H1 (cell line): Measurements from ENCODE around the gene F10. TPM values are rescaled to one million over a fixed set of nuclear protein-coding genes. Genes with fewer than 3 reads are reported as not detected.

ENCODE experiments used
- CTCF ChIA-PET: fragments of 300-600 bp; sonication (Branson Sonifier 250); formaldehyde crosslinking; loops from one replicate; lab custom pipeline; 2021; ENCODE audit not compliant: partially characterized antibody; lab: Charles Lee
- POLR2A ChIA-PET: fragments of 300-600 bp; sonication (Branson Sonifier 250); formaldehyde crosslinking; loops from one replicate; lab custom pipeline; 2021; ENCODE audit warnings: inconsistent platforms; ENCODE audit not compliant: partially characterized antibody; lab: Charles Lee
- DNase-seq, 2 experiments: peaks; one replicate each; pipeline versions ENCODE4 v3.0.0 to v3.0.0-alpha.2; 2010 to 2022; ENCODE audit warnings: low spot score in 2 of 2, low read depth in 1 of 2, mixed read lengths in 1 of 2
- FAIRE-seq: peaks from 2 replicates; lab custom pipeline; 2011; peaks lifted over from hg19 to GRCh38; lab: Jason Lieb, UNC
- H2AFZ ChIP-seq: 2 replicates; pipeline ENCODE4 v1.8.1; 2012; ENCODE audit warnings: low read length, inconsistent platforms
- H2AK5ac ChIP-seq: 2 replicates; pipeline ENCODE4 v1.6.1; 2013; ENCODE audit warnings: low read depth, low read length
- H2BK120ac ChIP-seq: replicated peaks from 2 replicates; pipeline ENCODE3; 2013; ENCODE audit warnings: low read depth, low read length, inconsistent platforms
- H2BK12ac ChIP-seq: 2 replicates; pipeline ENCODE4 v1.6.1; 2013; ENCODE audit warnings: low read depth, low read length
- H2BK15ac ChIP-seq: 2 replicates; pipeline ENCODE4 v1.6.1; 2013; ENCODE audit warnings: low read length
- H2BK20ac ChIP-seq: 2 replicates; pipeline ENCODE4 v1.6.1; 2013; ENCODE audit warnings: low read length
- H2BK5ac ChIP-seq: 2 replicates; pipeline ENCODE4 v1.6.1; 2013; ENCODE audit warnings: low read depth, low read length
- H3K14ac ChIP-seq: 2 replicates; pipeline ENCODE4 v1.6.1; 2013; ENCODE audit warnings: inconsistent platforms; ENCODE audit not compliant: insufficient read length
- H3K18ac ChIP-seq: 2 replicates; pipeline ENCODE4 v1.6.1; 2013; ENCODE audit warnings: low read length; ENCODE audit errors: extremely low read depth
- H3K23ac ChIP-seq: 2 replicates; pipeline ENCODE4 v1.6.1; 2013; ENCODE audit warnings: inconsistent platforms; ENCODE audit not compliant: insufficient read length
- H3K23me2 ChIP-seq: 2 replicates; pipeline ENCODE4 v1.6.1; 2013; ENCODE audit warnings: low read depth, low read length
- H3K27ac ChIP-seq: 2 replicates; pipeline ENCODE4 v1.6.1; 2011; ENCODE audit warnings: low read depth, low read length, inconsistent platforms
- H3K27me3 ChIP-seq, 4 experiments: replicated peaks in 1 of 4; 1 replicate in 1 of 4; 2 replicates in 3 of 4; pipeline versions ENCODE4 v1.6.1 to v1.8.1; 2011 to 2013; ENCODE audit warnings: low read length in 3 of 4, mild to moderate bottlenecking in 3 of 4, inconsistent platforms in 2 of 4, mixed read lengths in 2 of 4, moderate library complexity in 1 of 4; ENCODE audit not compliant: control insufficient read depth in 3 of 4, insufficient read depth in 3 of 4; ENCODE audit errors: extremely low read depth in 1 of 4
- H3K36me3 ChIP-seq, 4 experiments: 2 replicates each; pipeline versions ENCODE4 v1.6.1 to v1.8.1; 2011 to 2013; ENCODE audit warnings: mild to moderate bottlenecking in 4 of 4, low read length in 3 of 4, moderate library complexity in 2 of 4, control low read depth in 1 of 4, inconsistent platforms in 1 of 4; ENCODE audit not compliant: insufficient read depth in 4 of 4, control insufficient read depth in 2 of 4
- H3K4ac ChIP-seq: replicated peaks from 2 replicates; pipeline ENCODE3; 2013; ENCODE audit warnings: low read length, low read depth, mixed read lengths, inconsistent platforms; ENCODE audit not compliant: insufficient read length
- H3K4me1 ChIP-seq, 4 experiments: replicated peaks in 1 of 4; 1 replicate in 1 of 4; 2 replicates in 3 of 4; pipeline versions ENCODE4 v1.6.1 to v1.8.1; 2011 to 2013; ENCODE audit warnings: low read length in 3 of 4, inconsistent platforms in 2 of 4, mixed read lengths in 1 of 4; ENCODE audit not compliant: insufficient read depth in 4 of 4, control insufficient read depth in 3 of 4
- H3K4me2 ChIP-seq, 2 experiments: 2 replicates each; pipeline versions ENCODE4 v1.6.1 to v1.8.1; 2011 to 2013; ENCODE audit warnings: low read depth in 2 of 2, low read length in 2 of 2, control low read depth in 1 of 2, inconsistent platforms in 1 of 2, mild to moderate bottlenecking in 1 of 2; ENCODE audit not compliant: insufficient read depth in 1 of 2
- H3K4me3 ChIP-seq, 4 experiments: fragments of 200-600, 300-600 bp in 1 of 4; sonication (generic), shearing (Covaris generic), sonication (Bioruptor Twin) in 1 of 4; 2 replicates each; pipeline versions ENCODE4 v1.5.1 to v1.8.1; 2011 to 2016; ENCODE audit warnings: low read length in 4 of 4, low read depth in 3 of 4, control low read depth in 2 of 4, inconsistent platforms in 2 of 4, mild to moderate bottlenecking in 2 of 4, mixed read lengths in 1 of 4, moderate library complexity in 1 of 4; ENCODE audit not compliant: insufficient read depth in 2 of 4; ENCODE audit errors: extremely low read depth in 1 of 4
- H3K56ac ChIP-seq: replicated peaks from 2 replicates; pipeline ENCODE3; 2013; ENCODE audit warnings: low read depth, mild to moderate bottlenecking, mixed read lengths, low read length, inconsistent platforms; ENCODE audit not compliant: insufficient read length
- H3K79me1 ChIP-seq: 2 replicates; pipeline ENCODE4 v1.6.1; 2013; ENCODE audit warnings: low read depth, low read length, control low read depth
- H3K79me2 ChIP-seq, 2 experiments: 2 replicates each; pipeline versions ENCODE4 v1.6.1 to v1.8.1; 2012 to 2013; ENCODE audit warnings: low read length in 2 of 2, mild to moderate bottlenecking in 2 of 2, inconsistent platforms in 1 of 2; ENCODE audit not compliant: insufficient read depth in 2 of 2, control insufficient read depth in 1 of 2
- H3K9ac ChIP-seq, 4 experiments: replicated peaks in 1 of 4; 1 replicate in 1 of 4; 2 replicates in 3 of 4; pipeline versions ENCODE4 v1.6.1 to v1.8.1; 2011 to 2013; ENCODE audit warnings: low read depth in 3 of 4, low read length in 3 of 4, control low read depth in 2 of 4, mild to moderate bottlenecking in 2 of 4, moderate library complexity in 2 of 4, inconsistent platforms in 1 of 4; ENCODE audit errors: extremely low read depth in 1 of 4
- H3K9me3 ChIP-seq, 2 experiments: 2 replicates each; pipeline versions ENCODE4 v1.6.1 to v1.8.1; 2012 to 2013; ENCODE audit warnings: mild to moderate bottlenecking in 2 of 2, moderate library complexity in 2 of 2, control low read depth in 1 of 2, inconsistent platforms in 1 of 2, low read depth in 1 of 2, low read length in 1 of 2, mixed read lengths in 1 of 2; ENCODE audit not compliant: insufficient read depth in 2 of 2
- H4K20me1 ChIP-seq, 2 experiments: replicated peaks in 1 of 2; 2 replicates each; pipeline versions ENCODE3 to v1.8.1; 2011 to 2013; ENCODE audit warnings: inconsistent platforms in 2 of 2, low read length in 2 of 2, mild to moderate bottlenecking in 1 of 2; ENCODE audit not compliant: insufficient read depth in 2 of 2, control insufficient read depth in 1 of 2
- H4K5ac ChIP-seq: 2 replicates; pipeline ENCODE4 v1.6.1; 2013; ENCODE audit warnings: low read length, low read depth, mixed read lengths, inconsistent platforms; ENCODE audit not compliant: insufficient read length
- H4K8ac ChIP-seq: 2 replicates; pipeline ENCODE4 v1.8.0; 2013; ENCODE audit warnings: mild to moderate bottlenecking, moderate library complexity, low read length, inconsistent platforms; ENCODE audit not compliant: insufficient read depth; ENCODE audit errors: extremely low read depth
- H4K91ac ChIP-seq: replicated peaks from 2 replicates; pipeline ENCODE3; 2013; ENCODE audit warnings: low read length, mixed read lengths, inconsistent platforms; ENCODE audit not compliant: insufficient read length
- E2F6 ChIP-seq: IDR thresholded peaks from 2 replicates; pipeline ENCODE4 v1.6.1; 2012; ENCODE audit warnings: inconsistent platforms
- HDAC2 ChIP-seq, 2 experiments: fragments of 300-600 bp in 1 of 2; sonication (generic) in 1 of 2; IDR thresholded peaks; 2 replicates each; pipeline ENCODE4 v1.6.1; 2011 to 2012; ENCODE audit warnings: low read depth in 2 of 2, low read length in 2 of 2, mild to moderate bottlenecking in 2 of 2, moderate library complexity in 2 of 2, borderline replicate concordance in 1 of 2, inconsistent platforms in 1 of 2
- MAX ChIP-seq: IDR thresholded peaks from 2 replicates; pipeline ENCODE4 v1.6.1; 2012; ENCODE audit warnings: inconsistent platforms
- WGBS, 2 experiments: shearing (Covaris generic) in 1 of 2; methylation state at CpG; one replicate each; pipeline versions ENCODE4 v1.1.6 to v1.1.7; 2013 to 2015; ENCODE audit warnings: low lambda C conversion rate in 2 of 2, mixed read lengths in 2 of 2, inconsistent platforms in 1 of 2, low coverage in 1 of 2, missing lambda C conversion rate in 1 of 2; ENCODE audit not compliant: insufficient replicate concordance in 2 of 2, insufficient coverage in 1 of 2, insufficient read length in 1 of 2; ENCODE audit errors: extremely low coverage in 1 of 2, missing lambda C conversion rate in 1 of 2; 5-methylcytosine and 5-hydroxymethylcytosine counted together
- polyA plus RNA-seq, 7 experiments: library from polyadenylated mRNA; depleted of rRNA in 3 of 7; stranded (reverse) in 5 of 7; unstranded in 2 of 7; fragments of >200 nt in 5 of 7; fragments of 200-250 nt in 2 of 7; gene quantifications; 1 replicate in 5 of 7; 2 replicates in 1 of 7; 4 replicates in 1 of 7; pipeline versions ENCODE4 v1.2.1 to v1.2.3, GENCODE V29; 2011 to 2013; ENCODE audit warnings: missing spikeins in 2 of 7, mixed read lengths in 2 of 7
- total RNA-seq: library from RNA; stranded (reverse); fragmentation: NEBNext Ultra II Directional; extraction: Animal tissue kit (Norgen Biotek cat#: 25700); gene quantifications from 2 replicates; pipeline ENCODE4 v1.2.1, GENCODE V29; 2021

F10 gene
- total and polyA plus RNA-seq, 2 of the 8 experiments (the other 6 are each of a cell fraction or from before 2014, with no cell fraction given): 2.0 to 4.2 TPM

- Histone ChIP-seq H3K4me1 (peaks cover 0 to 26% (median 16%) of the 10 kb centered on the region in 4 experiments; a peak in 6 of 7 replicates), H2BK12ac (peak within 1 kb of the TSS; percentile 92; the same call in 1 of the 2 replicates), H2AK5ac (peak within 1 kb of the TSS; percentile 39; the same call in 1 of the 2 replicates), H3K79me2 (no peaks in the 10 kb centered on the region), H3K4me2 (peak within 1 kb of the TSS in 1 of 2 experiments; percentile 32; a peak in 3 of 4 replicates), H4K20me1 (no peaks in the 10 kb centered on the region), H3K27me3 (peaks cover 3 to 5% (median 4%) of the 10 kb centered on the region in 4 experiments; a peak in 6 of 7 replicates), H3K36me3 (no peaks in the 10 kb centered on the region), H3K79me1 (no peaks in the 10 kb centered on the region), H3K27ac (no peak within 1 kb of the TSS), H3K9ac (no peak within 1 kb of the TSS), H3K4me3 (no peak within 1 kb of the TSS), H3K14ac (no peak within 1 kb of the TSS), H3K56ac (no peak within 1 kb of the TSS), H2AFZ (no peak within 1 kb of the TSS; the same call in 1 of the 2 replicates), H3K9me3 (no peaks in the 10 kb centered on the region), H3K18ac (no peak within 1 kb of the TSS), H4K5ac (no peak within 1 kb of the TSS), H4K91ac (no peak within 1 kb of the TSS), H2BK20ac (0 out of 2 replicates have a peak within 1 kb of the TSS, but pooled peaks have one; percentile 22), H4K8ac (no peak within 1 kb of the TSS)
- CTCF ChIA-PET: interaction anchor here (0.7 to 2.0 kb wide), 4 partner anchors 18 to 294 kb away, joined by 3 to 6 read pairs (median 4); no protein-coding TSS in a partner anchor
- no peak for FAIRE-seq
- TF ChIP-seq HDAC2 (IDR thresholded peaks at IDR 0.05; ENCODE audit: borderline replicate concordance in 1 of 2, low read depth in 2 of 2, low read length in 2 of 2): no peak
- peak; percentile 35; the same call in 1 of the 2 replicates for TF ChIP-seq E2F6
- peak; percentile 42; the same call in 1 of the 2 replicates for TF ChIP-seq MAX
- TF ChIP-seq, all 59 proteins: peak for 2
- H2BK15ac ChIP-seq: no peak within 1 kb of the TSS
- peak within 1 kb of the TSS; percentile 25 for H3K4ac ChIP-seq
- no peak within 1 kb of the TSS for H3K23ac ChIP-seq
- no peak for DNase-seq
- POLR2A ChIA-PET: interaction anchor here (0.6 to 2.4 kb wide), 4 partner anchors 17 to 254 kb away, joined by 3 to 7 read pairs (median 5); partner anchors contain the start of genes CUL4A and PCID2
- no peak within 1 kb of the TSS for H2BK120ac ChIP-seq
- WGBS, 2 experiments: 75% methylated on average over 16 of the region's 16 CpGs; no CpG with 5 or more reads in 1 of the 2 experiments
- peaks cover 5% of the 10 kb centered on the region for H3K23me2 ChIP-seq
- 0 out of 2 replicates have a peak within 1 kb of the TSS, but pooled peaks have one; percentile 9 for H2BK5ac ChIP-seq
Measured at GRCh38 chr13:113157929-113158747, 35.5 kb downstream of the F10 start, which contains the start of gene PROZ. PROZ (plus strand) TSS chr13:113158648; CDS start chr13:113158661, 13 bp downstream.
